ENCODE data around the gene HSPA14. TPM values are rescaled to one million over a fixed set of nuclear protein-coding genes. Genes with fewer than 3 reads are reported as not detected.
A peak's percentile ranks its signal among the peaks of the same experiment; 100 is the strongest.

The HSPA14 gene
- 31.7 and 45.7 TPM in 2 replicates for polyA plus RNA-seq (2011; rRNA removed)
- polyA plus RNA-seq (2012; cell fraction: cytosol; rRNA removed), result 19.0 and 20.5 TPM in 2 replicates
- polyA plus RNA-seq (2012; cell fraction: nucleus; rRNA removed), result 8.2 and 12.7 TPM in 2 replicates
- polyA plus RNA-seq (2017; fragmentation: RNase III; extraction: RNeasy Plus Mini Kit Qiagen cat#74134 plus additional on column Dnase treatment), result 33.3 to 35.7 TPM (median 34.2 TPM) in 3 replicates
- polyA minus RNA-seq (2011; rRNA and poly(A)+ RNA removed), result 4.7 TPM in 2 replicates

GRCh38 chr10:14837757-14838581, at the start of gene HSPA14, which contains the start of the genes CDNF and MSANTD7:
Gene HSPA14 (plus strand): TSS chr10:14838306. CDS start chr10:14838403, 97 bp downstream.
Gene CDNF (minus strand): TSS chr10:14838037. CDS start chr10:14837946, 91 bp downstream.
Gene MSANTD7 (plus strand): TSS chr10:14838306. CDS start chr10:14842285, 3,979 bp downstream.
- FAIRE-seq, result no peak
- POLR2A ChIA-PET, result interaction anchor here (0.6 to 3.4 kb wide), 13 partner anchors 9 to 290 kb away, joined by 3 to 21 read pairs (median 4); partner anchors contain the start of genes DCLRE1C, MEIG1 and SUV39H2
- peak within 1 kb of the TSS; percentile 90 for H3K4me3 ChIP-seq

More at GRCh38 chr10:14837757-14838581, at the start of gene HSPA14, which contains the start of the genes CDNF and MSANTD7:
- CTCF ChIA-PET, result interaction anchor here (0.9 to 6.3 kb wide), 9 partner anchors 15 to 341 kb away, joined by 3 to 47 read pairs (median 4); partner anchors contain the start of gene SUV39H2
- under 1% methylated on average over 38 of the region's 72 CpGs for WGBS (ENCODE audit: missing lambda C conversion rate)
- H3K4me2 ChIP-seq, result peak within 1 kb of the TSS; percentile 83
- H3K4me1 ChIP-seq, result peaks cover 8% of the 10 kb centered on the region; the same call in 1 of the 3 replicates
- DNase-seq (ENCODE audit: low read depth in 1 of 2, low spot score in 1 of 2), result peak; percentile 97 to 99
- H3K9me3 ChIP-seq, result no peaks in the 10 kb centered on the region
- H3K27ac ChIP-seq, result peak within 1 kb of the TSS; percentile 86 to 94
- no peak for TF ChIP-seq ESRRA (IDR thresholded peaks at IDR 0.05; ENCODE audit: borderline replicate concordance, low read length)
- no peak for TF ChIP-seq ZFP36 (IDR thresholded peaks at IDR 0.05; ENCODE audit: borderline replicate concordance, partially characterized antibody)
- TF ChIP-seq PHF8 (IDR thresholded peaks at IDR 0.05; ENCODE audit: borderline replicate concordance, low read depth), result peak; percentile 79
- peak; percentile 86 for TF ChIP-seq POLR2A (IDR thresholded peaks at IDR 0.05; ENCODE audit: low read length)
- TF ChIP-seq NPAS2 (CRISPR knock-in tag; IDR thresholded peaks at IDR 0.05; ENCODE audit: borderline replicate concordance), result no peak
- TF ChIP-seq RFX5 (IDR thresholded peaks at IDR 0.05), result peak; percentile 100
- TF ChIP-seq CEBPB (IDR thresholded peaks at IDR 0.05), result no peak
- peak; percentile 49 for TF ChIP-seq MAX (IDR thresholded peaks at IDR 0.05)
- no peak for TF ChIP-seq FOXS1 (CRISPR knock-in tag; IDR thresholded peaks at IDR 0.05)
- peak; percentile 5 for TF ChIP-seq MAFK (IDR thresholded peaks at IDR 0.05; ENCODE audit: partially characterized antibody)
- peak; percentile 48; the same call in 2 of the 3 replicates for TF ChIP-seq BCL3 (IDR thresholded peaks at IDR 0.05)
- TF ChIP-seq SMC3 (IDR thresholded peaks at IDR 0.05), result peak; percentile 18; the same call in 1 of the 3 replicates
- no peak for TF ChIP-seq EHF (CRISPR knock-in tag; IDR thresholded peaks at IDR 0.05)
- TF ChIP-seq HOXB13 (CRISPR knock-in tag; IDR thresholded peaks at IDR 0.05; ENCODE audit: low read depth), result no peak
- no peak; the same call in 1 of the 2 replicates for TF ChIP-seq E2F6 (IDR thresholded peaks at IDR 0.05; ENCODE audit: borderline replicate concordance, low read depth)
- no peak for TF ChIP-seq NR3C1 (IDR thresholded peaks at IDR 0.05)
- TF ChIP-seq REST (IDR thresholded peaks at IDR 0.05), result 0 out of 2 replicates have a peak, but pooled peaks have one; percentile 29
- peak in 1 of 2 experiments; percentile 58; a peak in 2 of 5 replicates for TF ChIP-seq JUN (IDR thresholded peaks at IDR 0.05)
- TF ChIP-seq POLR2AphosphoS2 (conservative IDR thresholded peaks at IDR 0.05; ENCODE audit: low read length), result no peak
- peak; percentile 54 for TF ChIP-seq CHD2 (IDR thresholded peaks at IDR 0.05; ENCODE audit: low read length, partially characterized antibody)
- peak; percentile 98 for ATAC-seq
